Measurements from ENCODE around the gene VWA5B2. TPM values are rescaled to one million over a fixed set of nuclear protein-coding genes. Genes with fewer than 3 reads are reported as not detected.
A peak's percentile ranks its signal among the peaks of the same experiment; 100 is the strongest.

Gene VWA5B2
- total and polyA plus RNA-seq, 2 of the 4 experiments (the other 2 are of a cell fraction), result not detected

GRCh38 chr3:184261854-184262763, 32.7 kb downstream of the VWA5B2 start:
- no peak overlapping the region for H2BK20ac ChIP-seq (ENCODE audit: low read depth, low read length)
- no peak overlapping the region for H2BK120ac ChIP-seq (ENCODE audit: low read depth, low read length)
- intact Hi-C loops (cut with micrococcal nuclease), result no loop called here
- no peaks in the 10 kb centered on the region for H3K9me1 ChIP-seq (ENCODE audit: insufficient read depth, low read length)
- H3K4me1 ChIP-seq (ENCODE audit: control insufficient read depth, insufficient read depth, low read length), result peaks cover 2% of the 10 kb centered on the region; the same call in 1 of the 2 replicates
- WGBS, 2 experiments (ENCODE audit: extremely low coverage in 2 of 2, insufficient read length in 1 of 2), result 2% methylated on average over 24 of the region's 66 CpGs; no CpG with 5 or more reads in 1 of the 2 experiments
- H3K56ac ChIP-seq (ENCODE audit: extremely low read depth, insufficient read depth, low read length), result no peak overlapping the region
- H2AK9ac ChIP-seq (replicated peaks; ENCODE audit: low read depth, low read length, poor library complexity), result no peak overlapping the region
- peaks cover 8% of the 10 kb centered on the region for H4K20me1 ChIP-seq (ENCODE audit: insufficient read depth, low read length)
- ATAC-seq (ENCODE audit: low read depth), result peak; percentile 32
- no peak overlapping the region for H4K8ac ChIP-seq (ENCODE audit: low read depth in 2 of 2, low read length in 2 of 2)
- CTCF ChIA-PET, result no interaction called here
- H3K4me3 ChIP-seq (ENCODE audit: insufficient read depth, low read depth, low read length), result peak overlapping the region; percentile 55
- no peaks in the 10 kb centered on the region for H3K79me1 ChIP-seq (ENCODE audit: low read depth in 1 of 2, low read length in 2 of 2)
- no peak overlapping the region for H3K14ac ChIP-seq (replicated peaks; ENCODE audit: low read depth, low read length)
- no peak overlapping the region for H2AK5ac ChIP-seq (ENCODE audit: low read depth, low read length)
- H3K36me3 ChIP-seq (ENCODE audit: control insufficient read depth, insufficient read depth, low read length), result 0 out of 2 replicates have a peak, but pooled peaks cover 2% of the 10 kb centered on the region
- no TSS peak for BruUV-seq (replicated peaks)
- no peak overlapping the region for H3K27ac ChIP-seq (ENCODE audit: insufficient read depth, low read length)
- no peaks in the 10 kb centered on the region for H3K9me3 ChIP-seq (ENCODE audit: control insufficient read depth, insufficient read depth, low read length)
- peak overlapping the region; percentile 88 for H2AFZ ChIP-seq (replicated peaks; ENCODE audit: low read length, poor library complexity)
- peak overlapping the region; percentile 80 for H3K4me2 ChIP-seq (ENCODE audit: low read depth, low read length)
- DNase-seq, result peak; percentile 24
- H4K91ac ChIP-seq (ENCODE audit: insufficient read depth, low read depth, low read length), result no peak overlapping the region
- H4K5ac ChIP-seq (ENCODE audit: low read depth, low read length), result no peak overlapping the region
- dilution Hi-C loops (cut with HindIII; ENCODE audit: low sequenced_read_pairs, unreplicated experiment), result no loop called here
- H3K23ac ChIP-seq (ENCODE audit: low read depth, low read length), result peak overlapping the region; percentile 24; the same call in 1 of the 2 replicates
- no peak overlapping the region for H2BK15ac ChIP-seq (ENCODE audit: low read depth, low read length)
- H3K18ac ChIP-seq (ENCODE audit: low read depth, low read length), result no peak overlapping the region
- in situ Hi-C loops (cut with MboI; ENCODE audit: low sequenced_read_pairs), result loop anchor here (25.0 kb wide), 1 partner anchor 800 kb away; no protein-coding TSS in a partner anchor
- POLR2A ChIA-PET (ENCODE audit: unreplicated experiment), result interaction anchor here (0.7 kb wide), 1 partner anchor 12 kb away, joined by 16 read pairs; no protein-coding TSS in a partner anchor
- no peak overlapping the region for H2BK5ac ChIP-seq (ENCODE audit: low read depth, low read length, poor library complexity, severe bottlenecking)
- H3K4ac ChIP-seq (ENCODE audit: low read depth, low read length), result no peak overlapping the region
- H3K9ac ChIP-seq (ENCODE audit: low read depth, low read length), result no peak overlapping the region
- TF ChIP-seq CEBPB (IDR thresholded peaks at IDR 0.05; ENCODE audit: low read depth, low read length), result peak; percentile 51
- no peak for TF ChIP-seq NFE2L2 (IDR thresholded peaks at IDR 0.05; ENCODE audit: low read depth, low read length)
- peaks cover 37% of the 10 kb centered on the region for H3K27me3 ChIP-seq (ENCODE audit: control insufficient read depth, insufficient read depth, low read length)
